GM21786 (cell line): Measurements from ENCODE around the gene ERFL.

Source experiments
- ATAC-seq: cut with Tn5 transposase; IDR thresholded peaks from one replicate; pipeline ENCODE4 v1.9.1; 2021; ENCODE audit not compliant: unreplicated experiment

Gene ERFL

GRCh38 chr19:41861116-41861768 lies 67.0 kb downstream of the ERFL start:
- ATAC-seq: no peak

- peak; percentile 15 for ATAC-seq
These were observed 67.7 kb downstream of the ERFL start for GRCh38 chr19:41860419-41861115.

DNA sequence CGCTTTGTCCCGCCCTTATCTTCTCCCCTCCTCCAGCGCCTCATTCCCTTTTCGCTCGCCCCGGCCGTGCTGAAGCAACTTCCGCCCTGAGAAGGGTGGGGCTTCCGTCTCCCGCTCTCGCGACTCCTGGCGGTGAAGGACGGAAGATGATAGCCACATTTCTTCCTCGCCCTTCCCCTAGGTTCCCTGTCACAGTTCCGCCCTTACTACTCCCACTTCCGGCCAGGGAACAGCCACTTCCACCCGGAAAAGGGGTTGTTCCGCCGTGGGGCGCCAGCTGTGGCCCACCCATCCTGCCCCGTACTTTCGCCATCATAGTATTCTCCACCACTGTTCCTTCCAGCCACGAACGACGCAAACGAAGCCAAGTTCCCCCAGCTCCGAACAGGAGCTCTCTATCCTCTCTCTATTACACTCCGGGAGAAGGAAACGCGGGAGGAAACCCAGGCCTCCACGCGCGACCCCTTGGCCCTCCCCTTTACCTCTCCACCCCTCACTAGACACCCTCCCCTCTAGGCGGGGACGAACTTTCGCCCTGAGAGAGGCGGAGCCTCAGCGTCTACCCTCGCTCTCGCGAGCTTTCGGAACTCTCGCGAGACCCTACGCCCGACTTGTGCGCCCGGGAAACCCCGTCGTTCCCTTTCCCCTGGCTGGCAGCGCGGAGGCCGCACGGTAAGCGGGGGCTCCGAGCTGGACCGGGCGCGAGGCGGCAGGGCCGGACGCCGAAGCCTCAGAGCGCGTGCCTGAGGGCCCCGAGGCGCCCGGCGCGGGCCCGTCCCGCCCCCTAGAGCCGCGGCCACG lies 68.4 kb downstream of the ERFL start, which contains the start of gene RPS19:
RPS19 (plus strand) TSS at position 638 of the 801 bp plus-strand sequence. CDS start 520 bp downstream, outside the sequence.
- ATAC-seq: peak; percentile 75

DNA sequence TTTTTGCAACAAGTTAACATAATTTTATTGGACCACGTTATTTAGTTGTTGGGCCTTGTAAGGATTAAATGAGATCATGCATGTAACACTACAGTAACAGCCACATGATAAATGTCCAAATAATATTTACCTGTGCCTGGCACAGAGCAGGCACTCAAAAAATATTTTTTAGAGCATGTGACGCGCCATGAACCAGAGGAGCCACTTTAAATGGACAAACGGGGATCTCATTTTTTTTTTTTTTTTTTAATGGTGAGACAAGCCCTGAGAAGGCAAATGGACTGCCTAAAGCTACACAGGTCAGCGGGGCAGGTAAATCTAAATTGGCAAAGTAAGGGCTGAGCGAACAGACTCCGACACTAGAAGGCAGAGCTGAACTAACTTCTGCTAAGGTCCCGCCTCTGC lies 69.0 kb downstream of the ERFL start:
- no peak for ATAC-seq
